GM19395 (cell line): ENCODE data around the gene ACSF3.
A peak's percentile ranks its signal among the peaks of the same experiment; 100 is the strongest.

ENCODE experiments used
- ATAC-seq: cut with Tn5 transposase; IDR thresholded peaks from one replicate; pipeline ENCODE4 v1.9.1; 2021; ENCODE audit warnings: mild to moderate bottlenecking, moderate library complexity; ENCODE audit not compliant: unreplicated experiment

Gene ACSF3

GRCh38 chr16:89108416-89108815 is 14.8 kb downstream of the ACSF3 start:
- no peak for ATAC-seq

GRCh38 chr16:89110641-89111040 is 17.0 kb downstream of the ACSF3 start:
- ATAC-seq, result no peak

- ATAC-seq, result no peak
Measured at GRCh38 chr16:89111263-89111662, 17.6 kb downstream of the ACSF3 start.

- ATAC-seq, result no peak
Measured at GRCh38 chr16:89112377-89113151, 18.9 kb downstream of the ACSF3 start.

- ATAC-seq, result no peak
Measured at GRCh38 chr16:89113152-89113547, 19.5 kb downstream of the ACSF3 start.

- ATAC-seq, result no peak
Measured at GRCh38 chr16:89113661-89114060, 20.0 kb downstream of the ACSF3 start.

GRCh38 chr16:89114159-89114981 is 20.7 kb downstream of the ACSF3 start:
- ATAC-seq, result no peak

- peak; percentile 77 for ATAC-seq
Measured at GRCh38 chr16:89115216-89115861, 21.7 kb downstream of the ACSF3 start.

- no peak for ATAC-seq
Measured at GRCh38 chr16:89116341-89117226, 22.9 kb downstream of the ACSF3 start.

- no peak for ATAC-seq
Measured at GRCh38 chr16:89117227-89117974, 23.7 kb downstream of the ACSF3 start.

- no peak for ATAC-seq
Measured at GRCh38 chr16:89117975-89118289, 24.3 kb downstream of the ACSF3 start.

GRCh38 chr16:89118361-89119165 is 24.9 kb downstream of the ACSF3 start:
- ATAC-seq, result no peak

- ATAC-seq, result no peak
Measured at GRCh38 chr16:89119166-89119621, 25.5 kb downstream of the ACSF3 start.

GRCh38 chr16:89119661-89120141 is 26.0 kb downstream of the ACSF3 start:
- no peak for ATAC-seq

- no peak for ATAC-seq
Measured at GRCh38 chr16:89120281-89120680, 26.6 kb downstream of the ACSF3 start.

GRCh38 chr16:89120921-89121351 is 27.3 kb downstream of the ACSF3 start:
- no peak for ATAC-seq

GRCh38 chr16:89121691-89122321 is 28.2 kb downstream of the ACSF3 start:
- no peak for ATAC-seq

GRCh38 chr16:89122322-89122851 is 28.7 kb downstream of the ACSF3 start:
- no peak for ATAC-seq
